CD4-positive, alpha-beta T cell treated with Interleukin-6 at 100 ng/mL for 8 hours (primary cell): Measurements from ENCODE around the gene COL23A1.

Experiments used
- DNase-seq: peaks from one replicate; pipeline ENCODE4 v3.0.0-alpha.2; 2020; ENCODE audit warnings: mixed read lengths, low spot score

Gene COL23A1

DNA sequence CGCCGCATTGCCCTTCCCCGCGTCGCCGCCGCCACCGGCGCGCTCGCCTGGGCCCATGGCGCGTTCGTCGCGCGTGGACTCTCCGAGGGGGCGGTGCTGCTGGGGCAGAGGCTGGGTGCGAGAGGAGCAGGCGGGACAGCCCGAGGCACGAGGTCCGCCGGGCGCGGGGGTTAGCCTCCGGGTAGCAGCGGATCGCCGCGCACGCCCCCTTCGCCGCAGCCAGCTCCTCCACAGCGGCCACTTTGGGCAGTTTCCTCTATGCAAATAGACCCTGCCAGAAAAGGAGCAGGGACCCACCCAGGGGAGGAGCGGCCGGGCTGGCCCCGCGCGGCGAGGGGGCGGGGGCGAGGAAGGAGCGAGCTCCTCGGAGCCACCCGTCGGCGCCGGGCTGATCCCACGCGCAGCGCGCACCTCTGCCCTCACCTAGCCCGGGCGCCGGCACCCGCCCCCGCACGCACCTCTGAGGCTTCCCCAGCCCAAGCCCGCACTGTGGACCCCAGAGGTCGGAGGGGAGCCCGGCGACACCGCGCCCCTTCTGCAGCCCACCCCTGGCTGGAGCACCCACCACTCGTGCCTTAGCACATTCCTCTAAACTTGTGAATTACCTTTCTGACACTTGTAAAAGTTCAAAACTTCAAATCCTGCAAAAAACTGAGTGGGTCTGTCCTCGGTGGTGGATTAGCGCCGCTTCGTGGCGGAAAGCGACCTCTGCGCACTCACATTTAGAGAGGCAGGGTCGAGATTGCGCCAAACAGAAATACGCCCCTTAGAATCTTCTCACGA lies at the start of gene COL23A1:
TSS of gene COL23A1 (minus strand) at position 253 of the 783 bp plus-strand sequence.
- DNase-seq, result peak; percentile 29

DNA sequence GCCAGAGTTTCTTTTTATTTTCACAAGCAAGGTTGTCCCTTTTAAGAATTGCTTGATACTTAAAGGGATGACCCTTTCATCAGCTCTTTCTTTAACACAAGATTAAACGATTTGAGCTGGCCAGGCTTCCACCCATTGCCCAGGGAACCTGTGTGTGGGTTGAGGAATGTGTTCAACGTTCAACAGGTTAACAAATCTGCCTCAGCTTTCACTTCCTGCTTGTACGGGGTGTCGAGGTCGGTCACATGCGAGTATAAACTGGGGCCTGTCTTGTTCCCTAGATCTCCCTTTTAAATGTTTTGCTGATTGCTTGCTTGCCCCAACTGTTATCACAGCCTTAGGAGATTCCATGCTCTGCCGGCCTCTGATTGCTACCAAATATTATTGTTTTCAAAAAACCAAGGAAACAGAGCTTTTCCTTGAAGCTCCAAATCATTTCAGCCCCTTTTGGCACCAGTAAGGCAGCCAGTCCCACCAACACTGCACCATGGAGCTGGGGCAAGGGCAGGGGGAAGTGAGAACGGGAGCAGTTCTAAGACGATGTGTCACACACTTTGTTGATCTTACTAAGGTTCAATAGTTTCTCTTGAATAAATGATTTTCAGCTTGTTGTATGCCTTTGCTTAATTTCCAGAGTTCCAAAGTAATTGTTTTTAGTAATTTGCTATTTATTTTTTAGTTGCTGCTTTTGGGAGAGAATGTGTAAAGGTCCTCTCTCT lies 47.3 kb upstream of the COL23A1 start:
- DNase-seq, result no peak

DNA sequence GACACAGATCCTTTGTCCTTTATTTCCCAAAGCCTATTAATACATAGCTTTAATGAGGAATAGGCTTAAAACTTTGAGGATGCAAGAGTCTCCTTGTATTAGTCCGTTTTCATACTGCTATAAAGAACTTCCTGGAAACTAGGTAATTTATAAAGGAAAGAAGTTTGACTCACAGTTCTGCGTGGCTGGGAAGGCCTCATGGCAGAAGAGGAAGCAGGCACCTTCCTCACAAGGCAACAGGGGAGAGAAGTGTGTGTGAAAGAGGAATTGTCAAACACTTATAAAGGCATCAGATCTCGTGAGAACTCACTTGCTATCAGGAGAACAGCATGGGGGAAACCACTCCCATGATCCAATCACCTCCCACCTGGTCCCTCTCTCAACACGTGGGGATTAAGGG lies 42.1 kb upstream of the COL23A1 start:
- DNase-seq, result no peak

GRCh38 chr5:178630951-178631350 lies 40.8 kb upstream of the COL23A1 start:
- DNase-seq, result no peak

GRCh38 chr5:178630475-178630930 lies 40.3 kb upstream of the COL23A1 start:
- DNase-seq, result no peak

GRCh38 chr5:178627259-178627598 lies 37.0 kb upstream of the COL23A1 start:
- DNase-seq, result no peak

GRCh38 chr5:178626484-178627258 lies 36.5 kb upstream of the COL23A1 start, which contains the start of gene CLK4:
TSS of gene CLK4 (minus strand) at chr5:178627050. CDS start at chr5:178623416, 3,634 bp downstream.
- peak; percentile 96 for DNase-seq

GRCh38 chr5:178625679-178626483 lies 35.7 kb upstream of the COL23A1 start:
- peak; percentile 5 for DNase-seq

- DNase-seq, result no peak
Observed at GRCh38 chr5:178624631-178625546, 34.7 kb upstream of the COL23A1 start.

GRCh38 chr5:178622679-178623247 lies 32.6 kb upstream of the COL23A1 start:
- no peak for DNase-seq

DNA sequence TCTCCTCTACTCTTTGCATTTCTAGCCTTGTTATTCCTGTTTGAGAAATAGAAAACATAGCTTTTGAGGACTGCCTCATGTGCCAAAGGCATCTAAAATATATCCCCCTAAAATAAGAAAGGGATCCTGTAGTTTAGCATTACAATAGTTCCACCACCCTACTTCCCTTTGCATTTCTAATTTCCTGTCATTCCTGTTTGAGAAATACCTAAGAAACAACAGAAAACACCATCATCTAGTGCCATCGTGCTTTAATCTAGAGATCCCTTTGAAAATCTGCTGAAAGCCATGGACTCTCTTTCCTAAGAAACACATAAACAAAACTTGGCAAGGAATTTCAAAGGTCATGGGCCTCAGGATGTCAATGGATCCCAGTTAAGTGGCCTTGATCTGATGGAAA lies 29.2 kb upstream of the COL23A1 start:
- no peak for DNase-seq

DNA sequence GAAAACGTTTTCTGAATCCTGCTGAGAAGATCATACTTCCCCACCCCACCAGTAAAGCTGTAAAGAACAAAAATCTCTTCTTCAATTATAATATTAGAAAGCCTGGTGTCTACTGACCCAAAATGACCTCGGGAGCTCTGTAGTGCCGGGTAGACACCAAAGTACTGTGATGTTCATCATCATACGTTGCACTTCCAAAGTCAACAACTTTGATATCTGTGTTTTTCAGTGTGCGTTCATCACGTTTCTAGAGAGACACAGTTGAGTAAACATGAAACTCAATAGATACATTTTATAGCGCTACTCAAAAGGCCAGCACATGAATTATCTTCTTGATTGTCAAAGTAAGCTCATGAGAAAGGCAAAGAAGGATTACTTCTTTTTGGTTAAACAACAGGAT lies 22.1 kb upstream of the COL23A1 start:
- no peak for DNase-seq

DNA sequence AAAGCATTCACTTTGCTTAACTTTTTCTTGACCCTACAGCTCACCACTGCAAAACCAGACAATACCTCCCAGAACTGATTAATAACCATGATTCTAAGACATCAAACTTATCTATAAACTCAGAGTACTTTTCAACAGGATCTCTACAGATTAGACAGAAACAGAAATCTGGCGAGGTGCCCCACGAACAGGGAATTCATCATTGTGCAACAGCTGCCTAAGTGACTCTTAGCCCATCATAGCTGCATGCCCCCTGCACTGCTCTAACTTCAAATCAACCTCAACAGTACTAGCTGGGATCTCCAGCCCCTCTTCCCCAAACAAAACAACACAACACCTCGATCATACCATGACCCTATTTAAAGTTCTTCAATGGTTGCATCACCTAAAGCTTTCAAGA lies 16.1 kb upstream of the COL23A1 start:
- DNase-seq, result no peak

GRCh38 chr5:178605788-178606187 lies 15.6 kb upstream of the COL23A1 start:
- DNase-seq, result no peak

GRCh38 chr5:178602752-178603151 lies 12.6 kb upstream of the COL23A1 start:
- DNase-seq, result no peak

GRCh38 chr5:178595750-178596149 lies 5.6 kb upstream of the COL23A1 start:
- no peak for DNase-seq

- no peak for DNase-seq
Observed at GRCh38 chr5:178595150-178595549, 5.0 kb upstream of the COL23A1 start.

DNA sequence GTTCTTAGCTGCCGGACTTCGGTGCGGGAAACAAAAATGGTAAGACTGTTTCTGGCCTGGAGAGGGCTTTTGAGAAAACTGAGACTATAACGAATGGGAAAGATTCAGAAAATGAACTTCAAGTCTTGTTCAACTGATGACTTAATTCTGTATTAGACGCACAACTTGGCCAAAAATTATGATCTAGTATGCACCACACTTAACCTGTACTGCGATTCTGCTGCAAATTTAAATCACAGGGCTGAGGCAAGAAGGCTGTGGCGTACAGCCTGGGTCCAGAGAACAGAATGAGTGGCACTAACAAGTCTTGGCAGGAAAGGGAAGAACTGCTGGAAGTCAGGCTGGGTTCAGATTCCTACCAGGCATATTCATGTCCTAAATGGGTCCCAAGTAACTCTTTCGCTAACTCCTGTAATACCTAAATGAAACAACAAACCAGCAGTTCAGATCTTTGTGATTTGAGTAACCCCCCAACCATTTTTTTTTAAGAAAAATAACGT lies 781 bp upstream of the COL23A1 start:
- no peak for DNase-seq

DNA sequence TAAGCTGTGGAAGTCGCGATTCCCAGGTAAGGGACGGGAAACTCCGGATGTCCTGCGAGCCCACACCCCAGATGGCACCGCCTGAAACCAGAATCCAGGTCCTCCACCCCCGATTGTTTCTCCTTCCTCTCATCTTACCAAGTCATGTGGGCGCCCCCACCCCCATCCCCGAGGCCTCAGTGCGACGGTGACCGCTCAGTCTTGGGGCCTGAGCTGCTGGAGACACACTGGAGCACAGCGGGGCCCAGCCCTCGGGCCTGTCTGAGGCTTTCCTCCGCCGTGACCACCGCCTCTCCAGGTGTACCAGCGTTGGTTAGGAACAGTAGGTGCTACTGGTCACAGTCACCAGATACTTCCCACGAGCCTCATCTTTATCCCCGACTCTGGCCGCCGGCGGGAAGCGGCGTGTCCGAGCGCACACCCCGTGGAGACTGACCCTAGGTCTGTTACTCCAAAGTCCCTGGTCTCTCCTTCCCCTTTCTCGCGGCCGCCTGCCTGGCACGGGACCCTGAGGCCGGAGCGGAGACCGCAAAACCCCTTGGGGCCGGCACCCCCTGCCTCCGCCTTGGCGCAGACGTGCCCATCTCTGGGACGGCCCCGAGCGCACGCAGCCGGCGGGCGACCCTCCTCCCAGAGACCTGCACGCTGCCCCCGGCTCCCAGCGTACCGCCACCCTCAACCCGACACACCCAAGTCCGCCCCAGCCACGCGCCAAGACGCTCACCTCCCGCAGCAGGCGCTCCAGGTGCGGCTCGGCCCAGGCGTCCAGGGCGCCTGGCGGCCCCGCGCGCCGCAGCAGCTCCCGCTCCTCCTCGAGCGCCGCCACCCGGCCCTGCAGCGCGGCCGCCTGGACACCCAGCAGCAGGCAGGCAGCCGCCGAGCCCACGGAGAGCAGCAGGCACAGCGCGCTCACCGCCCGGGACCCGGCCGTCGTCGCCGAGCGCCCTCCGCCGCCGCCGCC lies 733 bp downstream of the COL23A1 start:
- DNase-seq, result no peak
